ENCODE results near the gene MST1R.

- TF ChIP-seq CTCF (IDR thresholded peaks at IDR 0.05) (no peak), POLR2A (IDR thresholded peaks at IDR 0.05) (no peak)
Measured at GRCh38 chr3:49878686-49879085, 25.0 kb downstream of the MST1R start.
